Measurements from ENCODE around the gene APBA2.
"Not testable (repeated sequence)": the region's sequence is repeated elsewhere in the genome, so short reads cannot be mapped to it uniquely, and the experiment has no call there.

The APBA2 gene

GRCh38 chr15:29142129-29142747, 256.5 kb downstream of the APBA2 start:
- no peak for DNase-seq

GRCh38 chr15:29143293-29143692, 257.5 kb downstream of the APBA2 start:
- DNase-seq = no peak

DNA sequence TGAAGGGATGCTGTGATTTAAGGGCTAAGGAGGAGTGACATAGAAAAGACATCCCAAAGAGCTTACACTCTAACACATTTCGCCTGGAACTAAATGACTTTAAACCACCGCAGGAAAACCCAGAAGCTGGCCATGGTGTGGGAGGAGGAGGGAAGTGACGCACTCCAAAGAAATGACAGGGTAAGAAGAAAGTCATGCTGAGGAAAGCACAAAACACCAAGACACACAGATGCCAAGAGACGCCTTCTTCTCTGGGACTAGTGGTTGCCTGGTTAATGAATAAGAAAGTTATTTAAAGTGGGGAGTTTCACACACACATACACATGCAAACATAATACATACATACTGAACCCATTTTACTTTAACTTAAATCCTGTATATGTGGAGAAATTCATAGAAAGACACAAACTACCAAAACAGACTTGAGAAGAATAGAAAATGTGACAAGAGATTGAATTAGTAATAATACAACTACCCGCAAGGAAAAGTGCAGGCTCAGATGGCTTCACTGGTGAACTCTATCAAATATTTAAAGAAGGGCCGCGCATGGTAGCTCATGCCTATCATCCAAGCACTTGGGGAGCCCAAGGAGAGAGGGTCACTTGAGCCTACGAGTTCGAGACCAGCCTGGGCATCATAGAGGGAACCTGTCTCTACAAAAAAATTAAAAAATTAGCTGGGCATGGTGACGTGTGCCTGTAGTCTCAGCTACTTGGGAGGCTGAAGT, 258.3 kb downstream of the APBA2 start:
- DNase-seq = no peak

- no peak for DNase-seq
Observed at GRCh38 chr15:29149738-29150075, 263.9 kb downstream of the APBA2 start.

- no peak for DNase-seq
Observed at GRCh38 chr15:29150515-29151483, 265.0 kb downstream of the APBA2 start.

- no peak for DNase-seq
Observed at GRCh38 chr15:29151484-29151857, 265.7 kb downstream of the APBA2 start.

DNA sequence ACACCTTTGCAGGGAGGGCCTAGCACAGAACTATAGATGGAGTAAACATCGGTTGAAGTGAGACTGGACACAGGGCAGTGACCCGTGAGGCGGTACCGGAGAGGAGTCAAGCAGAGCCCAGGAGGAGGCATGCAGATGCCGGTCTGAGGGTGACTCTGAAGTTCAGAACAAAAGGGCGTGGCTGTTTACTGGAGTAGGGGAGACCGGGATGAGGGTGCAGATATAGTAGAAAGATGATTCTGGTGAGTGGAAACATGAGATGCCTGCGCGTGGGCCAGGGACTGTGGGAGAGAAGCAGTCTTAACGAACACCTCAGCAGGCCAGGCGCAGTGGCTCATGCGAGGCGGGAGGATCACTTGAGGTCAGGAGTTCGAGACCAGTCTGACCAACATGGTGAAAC, 270.7 kb downstream of the APBA2 start:
- no peak for DNase-seq

DNA sequence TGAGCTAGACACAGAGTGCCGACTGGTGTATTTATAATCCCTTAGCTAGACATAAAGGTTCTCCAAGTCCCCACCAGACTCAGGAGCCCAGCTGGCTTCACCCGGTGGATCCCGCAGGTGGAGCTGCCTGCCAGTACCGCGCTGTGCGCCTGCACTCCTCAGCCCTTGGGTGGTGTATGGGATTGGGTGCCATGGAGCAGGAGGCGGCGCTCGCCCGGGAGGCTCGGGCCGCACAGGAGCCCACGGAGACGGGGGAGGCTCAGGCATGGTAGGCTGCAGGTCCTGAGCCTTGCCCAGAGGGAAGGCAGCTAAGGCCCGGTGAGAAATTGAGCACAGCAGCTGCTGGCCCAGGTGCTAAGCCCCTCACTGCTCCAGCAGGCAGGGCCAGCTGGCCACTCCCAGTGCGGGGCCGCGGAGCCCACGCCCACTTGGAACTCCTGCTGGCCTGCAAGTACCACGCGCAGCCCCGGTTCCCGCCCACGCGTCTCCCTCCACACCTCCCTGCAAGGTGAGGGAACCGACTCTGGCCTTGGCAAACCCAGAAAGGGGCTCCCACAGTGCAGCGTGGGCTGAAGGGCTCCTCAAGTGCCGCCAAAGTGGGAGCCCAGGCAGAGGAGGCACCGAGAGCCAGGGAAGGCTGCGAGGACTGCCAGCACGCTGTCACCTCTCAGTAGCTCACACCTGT, 274.1 kb downstream of the APBA2 start:
- DNase-seq = no peak

DNA sequence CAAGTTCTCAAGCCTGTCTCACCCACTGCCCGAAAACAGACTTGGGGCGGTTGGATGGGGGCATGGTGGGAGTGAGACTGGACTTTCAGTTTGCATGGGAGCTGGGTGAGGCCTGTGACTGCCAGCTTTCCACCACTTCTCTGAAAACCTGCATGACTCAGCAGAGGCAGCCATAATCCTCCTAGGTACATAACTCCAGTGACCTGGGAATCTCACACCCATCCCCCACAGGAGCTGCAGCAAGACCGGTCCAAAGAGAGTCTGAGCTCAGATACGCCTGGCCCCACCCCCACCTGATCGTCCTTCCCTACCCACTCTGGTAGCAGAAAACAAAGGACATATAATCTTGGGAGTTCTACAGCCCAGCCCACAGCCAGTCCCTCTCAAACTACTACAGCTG, 276.6 kb downstream of the APBA2 start:
- DNase-seq = no peak

- not testable (repeated sequence) for DNase-seq
Observed at GRCh38 chr15:29167122-29167521, 281.3 kb downstream of the APBA2 start.
